Activated T-cell treated with anti-CD3 and anti-CD28 coated beads, Interleukin-2, amount 50 U/mL, for 4 hours (primary cell): Measurements from ENCODE around the gene PLCL2. TPM values are rescaled to one million over a fixed set of nuclear protein-coding genes. Genes with fewer than 3 reads are reported as not detected.

Experiments
- ATAC-seq, 2 donors: fragments of 200-7000 bp; cut with Tn5 transposase; one replicate each; pipeline ENCODE4 v1.10.0; 2021
- DNase-seq: peaks from one replicate; pipeline ENCODE4 v3.0.0-alpha.2; 2020
- H3K27me3 Mint-ChIP-seq: one replicate; pipeline ENCODE4 v1.8.0; 2021; ENCODE audit warnings: low read depth, mixed read lengths
- H3K36me3 Mint-ChIP-seq: one replicate; pipeline ENCODE4 v1.8.0; 2022; ENCODE audit warnings: mixed read lengths; ENCODE audit not compliant: insufficient read depth
- H3K4me1 Mint-ChIP-seq: one replicate; pipeline ENCODE4 v1.8.0; 2021; ENCODE audit warnings: low read depth, mixed read lengths
- H3K4me3 Mint-ChIP-seq: one replicate; pipeline ENCODE4 v1.8.0; 2021; ENCODE audit warnings: mild to moderate bottlenecking, moderate library complexity, mixed read lengths
- H3K9me3 Mint-ChIP-seq: one replicate; pipeline ENCODE4 v1.8.0; 2021; ENCODE audit warnings: mixed read lengths
- total RNA-seq, 3 donors: library from RNA; stranded (reverse); gene quantifications; one replicate each; pipeline ENCODE4 v1.2.1, GENCODE V29; 2021

The PLCL2 gene
- total RNA-seq, 3 donors from 2014 or later: 12.6 to 14.2 (median 12.7) TPM

GRCh38 chr3:16910207-16910606 is 25.5 kb downstream of the PLCL2 start:
- H3K36me3 Mint-ChIP-seq: peaks cover 9% of the 10 kb centered on the region
- H3K4me3 Mint-ChIP-seq: no peak overlapping the region
- no peak for ATAC-seq
- no peak for DNase-seq
- no peaks in the 10 kb centered on the region for H3K27me3 Mint-ChIP-seq
- H3K4me1 Mint-ChIP-seq: peaks cover 73% of the 10 kb centered on the region
- H3K9me3 Mint-ChIP-seq: no peaks in the 10 kb centered on the region

GRCh38 chr3:16911916-16912315 is 27.2 kb downstream of the PLCL2 start:
- DNase-seq (no peak), ATAC-seq (no peak)
- Mint-ChIP-seq H3K9me3 (no peaks in the 10 kb centered on the region), H3K4me3 (no peak overlapping the region), H3K4me1 (peaks cover 77% of the 10 kb centered on the region), H3K27me3 (no peaks in the 10 kb centered on the region), H3K36me3 (peaks cover 9% of the 10 kb centered on the region)

- no peaks in the 10 kb centered on the region for H3K27me3 Mint-ChIP-seq
- DNase-seq (no peak), ATAC-seq (peak; percentile 57 to 74)
- peaks cover 9% of the 10 kb centered on the region for H3K36me3 Mint-ChIP-seq
- peak overlapping the region; percentile 17 for H3K4me3 Mint-ChIP-seq
- H3K9me3 Mint-ChIP-seq: no peaks in the 10 kb centered on the region
- peaks cover 77% of the 10 kb centered on the region for H3K4me1 Mint-ChIP-seq
Observed at GRCh38 chr3:16912400-16913263, 27.9 kb downstream of the PLCL2 start.

GRCh38 chr3:16913264-16913580 is 28.5 kb downstream of the PLCL2 start:
- no peak for ATAC-seq
- no peaks in the 10 kb centered on the region for H3K9me3 Mint-ChIP-seq
- H3K4me3 Mint-ChIP-seq: peak overlapping the region; percentile 17

GRCh38 chr3:16916840-16917239 is 32.1 kb downstream of the PLCL2 start:
- peaks cover 5% of the 10 kb centered on the region for H3K36me3 Mint-ChIP-seq
- no peak overlapping the region for H3K4me3 Mint-ChIP-seq
- DNase-seq (no peak), ATAC-seq (peak; percentile 38 to 58)
- no peaks in the 10 kb centered on the region for H3K27me3 Mint-ChIP-seq
- H3K4me1 Mint-ChIP-seq: peaks cover 79% of the 10 kb centered on the region
- H3K9me3 Mint-ChIP-seq: no peaks in the 10 kb centered on the region

More at GRCh38 chr3:16913264-16913580, 28.5 kb downstream of the PLCL2 start:
- Mint-ChIP-seq H3K4me1 (peaks cover 78% of the 10 kb centered on the region), H3K27me3 (no peaks in the 10 kb centered on the region), H3K36me3 (peaks cover 9% of the 10 kb centered on the region)
- DNase-seq: no peak

- peaks cover 5% of the 10 kb centered on the region for H3K36me3 Mint-ChIP-seq
- ATAC-seq: peak; percentile 89 to 90
- DNase-seq: no peak
- peak overlapping the region; percentile 19 for H3K4me3 Mint-ChIP-seq
- no peaks in the 10 kb centered on the region for H3K9me3 Mint-ChIP-seq
- H3K4me1 Mint-ChIP-seq: peaks cover 77% of the 10 kb centered on the region
- H3K27me3 Mint-ChIP-seq: no peaks in the 10 kb centered on the region
Observed at GRCh38 chr3:16917256-16917935, 32.6 kb downstream of the PLCL2 start.

GRCh38 chr3:16917980-16918682 is 33.4 kb downstream of the PLCL2 start:
- DNase-seq: no peak
- H3K27me3 Mint-ChIP-seq: no peaks in the 10 kb centered on the region
- peaks cover 4% of the 10 kb centered on the region for H3K36me3 Mint-ChIP-seq
- H3K4me1 Mint-ChIP-seq: peaks cover 73% of the 10 kb centered on the region
- no peak overlapping the region for H3K4me3 Mint-ChIP-seq
- no peaks in the 10 kb centered on the region for H3K9me3 Mint-ChIP-seq
- ATAC-seq: peak; percentile 29 to 40

GRCh38 chr3:16918683-16919025 is 33.9 kb downstream of the PLCL2 start:
- no peak for ATAC-seq
- H3K4me3 Mint-ChIP-seq: no peak overlapping the region
- DNase-seq: no peak
- no peaks in the 10 kb centered on the region for H3K27me3 Mint-ChIP-seq
- H3K36me3 Mint-ChIP-seq: peaks cover 6% of the 10 kb centered on the region
- H3K9me3 Mint-ChIP-seq: peaks cover 2% of the 10 kb centered on the region
- H3K4me1 Mint-ChIP-seq: peaks cover 76% of the 10 kb centered on the region

- Mint-ChIP-seq H3K27me3 (no peaks in the 10 kb centered on the region), H3K9me3 (peaks cover 5% of the 10 kb centered on the region), H3K4me1 (peaks cover 61% of the 10 kb centered on the region), H3K36me3 (peaks cover 6% of the 10 kb centered on the region), H3K4me3 (no peak overlapping the region)
- ATAC-seq (no peak), DNase-seq (no peak)
Observed at GRCh38 chr3:16923112-16923511, 38.4 kb downstream of the PLCL2 start.

- no peaks in the 10 kb centered on the region for H3K27me3 Mint-ChIP-seq
- peaks cover 5% of the 10 kb centered on the region for H3K9me3 Mint-ChIP-seq
- H3K4me1 Mint-ChIP-seq: peaks cover 72% of the 10 kb centered on the region
- H3K36me3 Mint-ChIP-seq: peaks cover 8% of the 10 kb centered on the region
- no peak overlapping the region for H3K4me3 Mint-ChIP-seq
- ATAC-seq (peak in 1 of 2 donors; percentile 48), DNase-seq (no peak)
Observed at GRCh38 chr3:16927485-16927884, 42.7 kb downstream of the PLCL2 start.

- peaks cover 4% of the 10 kb centered on the region for H3K9me3 Mint-ChIP-seq
- peaks cover 76% of the 10 kb centered on the region for H3K4me1 Mint-ChIP-seq
- no peaks in the 10 kb centered on the region for H3K27me3 Mint-ChIP-seq
- ATAC-seq (peak in 1 of 2 donors; percentile 38), DNase-seq (no peak)
- H3K36me3 Mint-ChIP-seq: peaks cover 10% of the 10 kb centered on the region
- H3K4me3 Mint-ChIP-seq: no peak overlapping the region
Observed at GRCh38 chr3:16928386-16929132, 43.8 kb downstream of the PLCL2 start.

- Mint-ChIP-seq H3K4me3 (no peak overlapping the region), H3K27me3 (no peaks in the 10 kb centered on the region)
Observed at GRCh38 chr3:16929311-16929710, 44.6 kb downstream of the PLCL2 start.

GRCh38 chr3:16932877-16933276 is 48.1 kb downstream of the PLCL2 start:
- peak in 1 of 2 donors; percentile 41 for ATAC-seq
- no peak overlapping the region for H3K4me3 Mint-ChIP-seq

More at GRCh38 chr3:16929311-16929710, 44.6 kb downstream of the PLCL2 start:
- Mint-ChIP-seq H3K36me3 (peaks cover 7% of the 10 kb centered on the region), H3K4me1 (peaks cover 79% of the 10 kb centered on the region), H3K9me3 (no peaks in the 10 kb centered on the region)
- DNase-seq (no peak), ATAC-seq (no peak)

GRCh38 chr3:16935781-16936180 is 51.0 kb downstream of the PLCL2 start:
- H3K4me1 Mint-ChIP-seq: peaks cover 90% of the 10 kb centered on the region
- H3K36me3 Mint-ChIP-seq: peaks cover 7% of the 10 kb centered on the region
- H3K9me3 Mint-ChIP-seq: no peaks in the 10 kb centered on the region
- H3K27me3 Mint-ChIP-seq: no peaks in the 10 kb centered on the region
- ATAC-seq (no peak), DNase-seq (no peak)
- no peak overlapping the region for H3K4me3 Mint-ChIP-seq

More at GRCh38 chr3:16932877-16933276, 48.1 kb downstream of the PLCL2 start:
- DNase-seq: no peak
- Mint-ChIP-seq H3K9me3 (no peaks in the 10 kb centered on the region), H3K27me3 (no peaks in the 10 kb centered on the region), H3K4me1 (peaks cover 95% of the 10 kb centered on the region), H3K36me3 (peaks cover 9% of the 10 kb centered on the region)
